Activated CD4-positive, alpha-beta T cell treated with anti-CD3 and anti-CD28 coated beads, Interleukin-2, amount 10 ng/mL, durations not matched to agents 24 days and 14 days (primary cell): ENCODE measurements around the gene KCNMB2. TPM values are rescaled to one million over a fixed set of nuclear protein-coding genes. Genes with fewer than 3 reads are reported as not detected.
"Not testable (repeated sequence)": the region's sequence is repeated elsewhere in the genome, so short reads cannot be mapped to it uniquely, and the experiment has no call there.

Source experiments
- DNase-seq: peaks from one replicate; pipeline ENCODE4 v3.0.0; 2022
- H3K27ac Mint-ChIP-seq: one replicate; pipeline ENCODE4 v1.8.0; 2022; ENCODE audit warnings: mild to moderate bottlenecking, mixed read lengths
- H3K27me3 Mint-ChIP-seq: one replicate; pipeline ENCODE4 v1.8.0; 2022; ENCODE audit warnings: mixed read lengths
- H3K36me3 Mint-ChIP-seq: one replicate; pipeline ENCODE4 v1.8.0; 2022; ENCODE audit warnings: low read depth, mild to moderate bottlenecking, mixed read lengths
- H3K4me1 Mint-ChIP-seq: one replicate; pipeline ENCODE4 v1.8.0; 2021; ENCODE audit warnings: mixed read lengths
- H3K4me3 Mint-ChIP-seq: one replicate; pipeline ENCODE4 v1.8.0; 2022; ENCODE audit warnings: mild to moderate bottlenecking, moderate library complexity, mixed read lengths
- H3K9me3 Mint-ChIP-seq: one replicate; pipeline ENCODE4 v1.8.0; 2021; ENCODE audit warnings: mixed read lengths
- intact Hi-C: fragments of 100-400 bp; cut with micrococcal nuclease; formaldehyde crosslinking; loops from one replicate; pipeline ENCODE4 v1.15.1; 2023
- total RNA-seq: library from RNA; stranded (reverse); gene quantifications from 2 replicates; pipeline ENCODE4 v1.2.3, GENCODE V29; 2022

KCNMB2 gene
- total RNA-seq, 1 donor from 2014 or later, result not detected

GRCh38 chr3:178845420-178846118 lies 309.3 kb downstream of the KCNMB2 start:
- H3K9me3 Mint-ChIP-seq, result peaks cover 3% of the 10 kb centered on the region
- intact Hi-C loops, result no loop called here
- H3K4me3 Mint-ChIP-seq, result no peak overlapping the region
- H3K4me1 Mint-ChIP-seq, result no peaks in the 10 kb centered on the region
- H3K27ac Mint-ChIP-seq, result no peak overlapping the region
- no peak for DNase-seq
- H3K36me3 Mint-ChIP-seq, result no peaks in the 10 kb centered on the region
- H3K27me3 Mint-ChIP-seq, result no peaks in the 10 kb centered on the region

GRCh38 chr3:178847190-178847589 lies 311.0 kb downstream of the KCNMB2 start:
- Mint-ChIP-seq H3K36me3 (no peaks in the 10 kb centered on the region), H3K4me3 (no peak overlapping the region), H3K27me3 (no peaks in the 10 kb centered on the region), H3K4me1 (no peaks in the 10 kb centered on the region), H3K9me3 (no peaks in the 10 kb centered on the region), H3K27ac (no peak overlapping the region)
- DNase-seq, result no peak
- intact Hi-C loops, result no loop called here

- Mint-ChIP-seq H3K4me1 (no peaks in the 10 kb centered on the region), H3K36me3 (no peaks in the 10 kb centered on the region), H3K4me3 (no peak overlapping the region), H3K9me3 (no peaks in the 10 kb centered on the region), H3K27ac (no peak overlapping the region), H3K27me3 (no peaks in the 10 kb centered on the region)
- intact Hi-C loops, result no loop called here
- DNase-seq, result no peak
Observed at GRCh38 chr3:178849199-178849910, 313.1 kb downstream of the KCNMB2 start.

- Mint-ChIP-seq H3K9me3 (no peaks in the 10 kb centered on the region), H3K36me3 (no peaks in the 10 kb centered on the region), H3K27me3 (no peaks in the 10 kb centered on the region), H3K4me3 (no peak overlapping the region), H3K4me1 (no peaks in the 10 kb centered on the region), H3K27ac (no peak overlapping the region)
- no peak for DNase-seq
- intact Hi-C loops, result no loop called here
Observed at GRCh38 chr3:178850450-178851190, 314.4 kb downstream of the KCNMB2 start.

GRCh38 chr3:178851564-178851963 lies 315.3 kb downstream of the KCNMB2 start:
- Mint-ChIP-seq H3K27ac (no peak overlapping the region), H3K4me3 (no peak overlapping the region), H3K36me3 (no peaks in the 10 kb centered on the region), H3K27me3 (no peaks in the 10 kb centered on the region), H3K4me1 (no peaks in the 10 kb centered on the region), H3K9me3 (no peaks in the 10 kb centered on the region)
- intact Hi-C loops, result no loop called here
- DNase-seq, result no peak

GRCh38 chr3:178856804-178857203 lies 320.6 kb downstream of the KCNMB2 start:
- Mint-ChIP-seq H3K27ac (no peak overlapping the region), H3K4me3 (no peak overlapping the region), H3K9me3 (no peaks in the 10 kb centered on the region), H3K27me3 (no peaks in the 10 kb centered on the region), H3K4me1 (no peaks in the 10 kb centered on the region), H3K36me3 (no peaks in the 10 kb centered on the region)
- no peak for DNase-seq
- intact Hi-C loops, result no loop called here

GRCh38 chr3:178859386-178859785 lies 323.1 kb downstream of the KCNMB2 start:
- Mint-ChIP-seq H3K27ac (no peak overlapping the region), H3K9me3 (no peaks in the 10 kb centered on the region), H3K4me3 (no peak overlapping the region), H3K27me3 (no peaks in the 10 kb centered on the region), H3K36me3 (no peaks in the 10 kb centered on the region), H3K4me1 (no peaks in the 10 kb centered on the region)
- DNase-seq, result no peak
- intact Hi-C loops, result no loop called here

GRCh38 chr3:178859900-178860436 lies 323.7 kb downstream of the KCNMB2 start:
- DNase-seq, H3K27me3 Mint-ChIP-seq, H3K36me3 Mint-ChIP-seq, H3K4me3 Mint-ChIP-seq, H3K27ac Mint-ChIP-seq, intact Hi-C loops, H3K9me3 Mint-ChIP-seq, H3K4me1 Mint-ChIP-seq: not testable (repeated sequence)

- no peak for DNase-seq
- Mint-ChIP-seq H3K4me3 (no peak overlapping the region), H3K27ac (no peak overlapping the region), H3K27me3 (no peaks in the 10 kb centered on the region), H3K9me3 (peaks cover 4% of the 10 kb centered on the region), H3K36me3 (no peaks in the 10 kb centered on the region), H3K4me1 (no peaks in the 10 kb centered on the region)
- intact Hi-C loops, result no loop called here
Observed at GRCh38 chr3:178868681-178869080, 332.4 kb downstream of the KCNMB2 start.

GRCh38 chr3:178870085-178870484 lies 333.8 kb downstream of the KCNMB2 start:
- intact Hi-C loops, result no loop called here
- no peaks in the 10 kb centered on the region for H3K4me1 Mint-ChIP-seq

GRCh38 chr3:178875157-178875556 lies 338.9 kb downstream of the KCNMB2 start:
- DNase-seq, result no peak
- Mint-ChIP-seq H3K4me1 (no peaks in the 10 kb centered on the region), H3K9me3 (no peaks in the 10 kb centered on the region), H3K4me3 (no peak overlapping the region), H3K27me3 (no peaks in the 10 kb centered on the region), H3K27ac (no peak overlapping the region), H3K36me3 (no peaks in the 10 kb centered on the region)
- intact Hi-C loops, result no loop called here

More at GRCh38 chr3:178870085-178870484, 333.8 kb downstream of the KCNMB2 start:
- H3K27ac Mint-ChIP-seq, result no peak overlapping the region
- H3K4me3 Mint-ChIP-seq, result no peak overlapping the region
- peaks cover 4% of the 10 kb centered on the region for H3K9me3 Mint-ChIP-seq
- no peaks in the 10 kb centered on the region for H3K36me3 Mint-ChIP-seq
- no peaks in the 10 kb centered on the region for H3K27me3 Mint-ChIP-seq
- no peak for DNase-seq

GRCh38 chr3:178875836-178876235 lies 339.6 kb downstream of the KCNMB2 start:
- Mint-ChIP-seq H3K27me3 (no peaks in the 10 kb centered on the region), H3K4me3 (no peak overlapping the region), H3K36me3 (no peaks in the 10 kb centered on the region), H3K27ac (no peak overlapping the region), H3K9me3 (no peaks in the 10 kb centered on the region), H3K4me1 (no peaks in the 10 kb centered on the region)
- DNase-seq, result no peak
- intact Hi-C loops, result no loop called here

- H3K4me3 Mint-ChIP-seq, result no peak overlapping the region
- H3K27ac Mint-ChIP-seq, result no peak overlapping the region
- no peak for DNase-seq
- no peaks in the 10 kb centered on the region for H3K9me3 Mint-ChIP-seq
- intact Hi-C loops, result no loop called here
- H3K27me3 Mint-ChIP-seq, result no peaks in the 10 kb centered on the region
- no peaks in the 10 kb centered on the region for H3K4me1 Mint-ChIP-seq
- no peaks in the 10 kb centered on the region for H3K36me3 Mint-ChIP-seq
Observed at GRCh38 chr3:178880274-178880673, 344.0 kb downstream of the KCNMB2 start.
